ENCODE results near the gene POM121C. TPM values are rescaled to one million over a fixed set of nuclear protein-coding genes. Genes with fewer than 3 reads are reported as not detected.
"Not testable (repeated sequence)": the region's sequence is repeated elsewhere in the genome, so short reads cannot be mapped to it uniquely, and the experiment has no call there.

Gene POM121C
- total RNA-seq, 3 donors from 2014 or later (not counting 1 experiment from before 2014, with no cell fraction given) = 108 to 136 (median 112) TPM

GRCh38 chr7:75452494-75452955 is 33.6 kb downstream of the POM121C start:
- ATAC-seq = peak; percentile 61 to 88 (median 73)
- H3K4me1 Mint-ChIP-seq; H3K9me3 Mint-ChIP-seq; H3K27ac Mint-ChIP-seq; DNase-seq; H3K4me3 Mint-ChIP-seq; H3K27me3 ChIP-seq (ENCODE audit: control insufficient read depth, insufficient read depth, low read length); H3K36me3 Mint-ChIP-seq; H3K27ac ChIP-seq (ENCODE audit: low read length); H3K9me3 ChIP-seq (ENCODE audit: control insufficient read depth, insufficient read depth, low read length); H3K27me3 Mint-ChIP-seq (ENCODE audit: low read depth in 2 of 2); intact Hi-C loops (cut with micrococcal nuclease); H3K4me3 ChIP-seq (ENCODE audit: low read length); H3K36me3 ChIP-seq (ENCODE audit: control insufficient read depth, insufficient read depth, low read length); H3K4me1 ChIP-seq (ENCODE audit: control insufficient read depth, insufficient read depth, low read length): not testable (repeated sequence)
- WGBS (ENCODE audit: insufficient coverage) = no CpG with 5 or more reads among the region's 4 CpGs
- TF ChIP-seq CTCF (IDR thresholded peaks at IDR 0.05) = peak; percentile 36

DNA sequence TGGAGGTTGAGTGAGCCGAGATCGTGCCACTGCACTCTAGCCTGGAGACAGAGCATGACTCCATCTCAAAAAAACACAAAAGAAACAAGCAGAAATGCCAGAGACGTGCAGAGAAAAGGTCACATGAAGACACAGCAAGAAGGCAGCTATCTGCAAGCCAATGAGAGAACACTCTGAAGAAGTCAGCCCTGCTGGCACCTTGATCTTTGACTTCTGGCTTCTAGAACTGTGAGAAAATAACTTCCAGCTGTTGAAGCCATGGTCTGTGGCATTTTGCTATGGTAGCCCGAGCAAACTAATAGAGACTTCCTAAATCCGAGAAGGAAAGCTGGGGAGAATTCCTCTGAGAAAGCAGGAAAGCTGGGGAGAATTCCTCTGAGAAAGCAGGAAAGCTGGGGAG is 36.2 kb downstream of the POM121C start:
- no CpG with 5 or more reads among the region's 5 CpGs for WGBS (ENCODE audit: insufficient coverage)
- H3K36me3 ChIP-seq (ENCODE audit: control insufficient read depth, insufficient read depth, low read length); H3K9me3 ChIP-seq (ENCODE audit: control insufficient read depth, insufficient read depth, low read length); DNase-seq; intact Hi-C loops (cut with micrococcal nuclease); ATAC-seq; H3K4me3 ChIP-seq (ENCODE audit: low read length); H3K4me3 Mint-ChIP-seq; H3K27ac Mint-ChIP-seq; H3K27me3 ChIP-seq (ENCODE audit: control insufficient read depth, insufficient read depth, low read length); H3K36me3 Mint-ChIP-seq; H3K4me1 ChIP-seq (ENCODE audit: control insufficient read depth, insufficient read depth, low read length); H3K27me3 Mint-ChIP-seq (ENCODE audit: low read depth in 2 of 2); H3K4me1 Mint-ChIP-seq; H3K27ac ChIP-seq (ENCODE audit: low read length); H3K9me3 Mint-ChIP-seq: not testable (repeated sequence)

DNA sequence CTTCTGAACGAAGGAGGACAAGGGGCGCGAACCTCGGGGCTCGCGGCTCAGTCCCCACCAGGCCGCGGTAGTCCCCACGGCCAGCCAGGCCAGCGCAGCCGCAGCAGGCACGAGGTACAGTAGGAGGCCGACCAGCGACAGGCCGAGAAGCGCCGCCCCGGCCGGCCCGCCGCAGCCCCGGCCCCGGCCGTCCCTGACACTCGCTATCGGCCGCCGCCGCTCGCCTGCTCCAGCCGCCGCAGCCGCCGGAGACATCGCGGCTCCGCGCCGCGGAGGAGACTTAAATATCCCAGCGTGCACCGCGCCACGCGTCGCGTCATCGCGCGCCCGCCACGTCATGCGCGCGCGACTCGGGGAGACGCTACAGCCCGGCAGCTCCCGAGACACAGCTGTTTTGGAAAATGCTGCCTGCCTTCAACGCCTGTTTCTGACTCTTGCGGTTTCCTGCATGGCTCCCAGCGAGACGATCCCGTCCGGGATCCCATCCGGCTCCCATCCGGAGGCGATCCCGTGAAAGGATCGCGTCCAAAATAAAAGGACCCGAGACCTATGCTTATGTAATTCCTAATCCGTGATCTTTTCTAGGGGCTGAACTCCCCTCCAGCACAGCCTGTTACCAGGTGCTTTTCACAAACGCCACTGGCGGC is 43.5 kb downstream of the POM121C start:
- WGBS (ENCODE audit: insufficient coverage) = under 1% methylated on average over 31 of the region's 76 CpGs
- H3K4me1 ChIP-seq (ENCODE audit: control insufficient read depth, insufficient read depth, low read length); intact Hi-C loops (cut with micrococcal nuclease); H3K9me3 Mint-ChIP-seq; H3K27me3 ChIP-seq (ENCODE audit: control insufficient read depth, insufficient read depth, low read length); H3K9me3 ChIP-seq (ENCODE audit: control insufficient read depth, insufficient read depth, low read length); H3K27me3 Mint-ChIP-seq (ENCODE audit: low read depth in 2 of 2); H3K36me3 Mint-ChIP-seq: not testable (repeated sequence)
- H3K4me3 ChIP-seq (ENCODE audit: low read length) = peak overlapping the region; percentile 55
- DNase-seq = peak; percentile 44 to 48
- H3K4me3 Mint-ChIP-seq = peak overlapping the region; percentile 91
- peak overlapping the region; percentile 88 to 91 for H3K27ac Mint-ChIP-seq
- H3K36me3 ChIP-seq (ENCODE audit: control insufficient read depth, insufficient read depth, low read length) = peaks cover 22% of the 10 kb centered on the region
- peak; percentile 94 to 98 (median 94) for ATAC-seq
- peaks cover 6 to 11% of the 10 kb centered on the region in 2 donors for H3K4me1 Mint-ChIP-seq
- peak overlapping the region; percentile 75 for H3K27ac ChIP-seq (ENCODE audit: low read length)

GRCh38 chr7:75442101-75442464 is 44.0 kb downstream of the POM121C start:
- H3K27me3 Mint-ChIP-seq (ENCODE audit: low read depth in 2 of 2); H3K9me3 ChIP-seq (ENCODE audit: control insufficient read depth, insufficient read depth, low read length); H3K4me3 ChIP-seq (ENCODE audit: low read length); intact Hi-C loops (cut with micrococcal nuclease); H3K27me3 ChIP-seq (ENCODE audit: control insufficient read depth, insufficient read depth, low read length); DNase-seq; H3K36me3 Mint-ChIP-seq; H3K4me1 ChIP-seq (ENCODE audit: control insufficient read depth, insufficient read depth, low read length); H3K9me3 Mint-ChIP-seq: not testable (repeated sequence)
- ATAC-seq = peak; percentile 37 to 48 (median 40)
- Mint-ChIP-seq H3K4me3 (peak overlapping the region; percentile 81), H3K27ac (peak overlapping the region in 1 of 2 donors; percentile 75), H3K4me1 (peaks cover 6 to 11% of the 10 kb centered on the region in 2 donors)
- 4% methylated on average over 3 of the region's 37 CpGs for WGBS (ENCODE audit: insufficient coverage)
- peaks cover 24% of the 10 kb centered on the region for H3K36me3 ChIP-seq (ENCODE audit: control insufficient read depth, insufficient read depth, low read length)
- peak overlapping the region; percentile 25 for H3K27ac ChIP-seq (ENCODE audit: low read length)

GRCh38 chr7:75439000-75439399 is 47.1 kb downstream of the POM121C start:
- H3K4me3 ChIP-seq (ENCODE audit: low read length); H3K4me1 ChIP-seq (ENCODE audit: control insufficient read depth, insufficient read depth, low read length); H3K4me3 Mint-ChIP-seq; H3K27ac Mint-ChIP-seq; H3K27me3 ChIP-seq (ENCODE audit: control insufficient read depth, insufficient read depth, low read length); H3K9me3 Mint-ChIP-seq; DNase-seq; intact Hi-C loops (cut with micrococcal nuclease); H3K9me3 ChIP-seq (ENCODE audit: control insufficient read depth, insufficient read depth, low read length); ATAC-seq; H3K27me3 Mint-ChIP-seq (ENCODE audit: low read depth in 2 of 2); H3K27ac ChIP-seq (ENCODE audit: low read length): not testable (repeated sequence)
- H3K36me3 ChIP-seq (ENCODE audit: control insufficient read depth, insufficient read depth, low read length) = peaks cover 47% of the 10 kb centered on the region
- peaks cover 16% of the 10 kb centered on the region for H3K36me3 Mint-ChIP-seq
- 99% methylated on average over 4 of the region's 4 CpGs for WGBS (ENCODE audit: insufficient coverage)
- peaks cover 11 to 12% of the 10 kb centered on the region in 2 donors for H3K4me1 Mint-ChIP-seq

GRCh38 chr7:75423481-75423880 is 62.6 kb downstream of the POM121C start:
- DNase-seq; H3K4me3 Mint-ChIP-seq; ATAC-seq; H3K36me3 Mint-ChIP-seq; H3K4me3 ChIP-seq (ENCODE audit: low read length); H3K27ac Mint-ChIP-seq; intact Hi-C loops (cut with micrococcal nuclease); H3K27me3 Mint-ChIP-seq (ENCODE audit: low read depth in 2 of 2); H3K27ac ChIP-seq (ENCODE audit: low read length); H3K27me3 ChIP-seq (ENCODE audit: control insufficient read depth, insufficient read depth, low read length); H3K9me3 Mint-ChIP-seq; H3K9me3 ChIP-seq (ENCODE audit: control insufficient read depth, insufficient read depth, low read length): not testable (repeated sequence)
- peaks cover 24% of the 10 kb centered on the region for H3K36me3 ChIP-seq (ENCODE audit: control insufficient read depth, insufficient read depth, low read length)
- H3K4me1 ChIP-seq (ENCODE audit: control insufficient read depth, insufficient read depth, low read length) = peaks cover 20% of the 10 kb centered on the region
- peaks cover 7 to 23% of the 10 kb centered on the region in 2 donors for H3K4me1 Mint-ChIP-seq
- 72% methylated on average over 6 of the region's 15 CpGs for WGBS (ENCODE audit: insufficient coverage)

GRCh38 chr7:75421798-75422710 is 64.0 kb downstream of the POM121C start:
- Mint-ChIP-seq H3K4me3 (peak overlapping the region; percentile 58), H3K4me1 (peaks cover 0 to 14% of the 10 kb centered on the region in 2 donors), H3K27ac (peak overlapping the region; percentile 77 to 87)
- ATAC-seq = peak; percentile 60 to 74 (median 67)
- intact Hi-C loops (cut with micrococcal nuclease); H3K36me3 Mint-ChIP-seq; H3K4me3 ChIP-seq (ENCODE audit: low read length); H3K9me3 ChIP-seq (ENCODE audit: control insufficient read depth, insufficient read depth, low read length); H3K9me3 Mint-ChIP-seq; H3K27ac ChIP-seq (ENCODE audit: low read length); H3K27me3 ChIP-seq (ENCODE audit: control insufficient read depth, insufficient read depth, low read length); H3K27me3 Mint-ChIP-seq (ENCODE audit: low read depth in 2 of 2): not testable (repeated sequence)
- peaks cover 12% of the 10 kb centered on the region for H3K4me1 ChIP-seq (ENCODE audit: control insufficient read depth, insufficient read depth, low read length)
- 82% methylated on average over 28 of the region's 50 CpGs for WGBS (ENCODE audit: insufficient coverage)
- peak in 1 of 2 donors; percentile 53 for DNase-seq
- peaks cover 24% of the 10 kb centered on the region for H3K36me3 ChIP-seq (ENCODE audit: control insufficient read depth, insufficient read depth, low read length)
